ENCODE results near the gene C22orf42.
"Not testable (repeated sequence)": the region's sequence is repeated elsewhere in the genome, so short reads cannot be mapped to it uniquely, and the experiment has no call there.

The C22orf42 gene

DNA sequence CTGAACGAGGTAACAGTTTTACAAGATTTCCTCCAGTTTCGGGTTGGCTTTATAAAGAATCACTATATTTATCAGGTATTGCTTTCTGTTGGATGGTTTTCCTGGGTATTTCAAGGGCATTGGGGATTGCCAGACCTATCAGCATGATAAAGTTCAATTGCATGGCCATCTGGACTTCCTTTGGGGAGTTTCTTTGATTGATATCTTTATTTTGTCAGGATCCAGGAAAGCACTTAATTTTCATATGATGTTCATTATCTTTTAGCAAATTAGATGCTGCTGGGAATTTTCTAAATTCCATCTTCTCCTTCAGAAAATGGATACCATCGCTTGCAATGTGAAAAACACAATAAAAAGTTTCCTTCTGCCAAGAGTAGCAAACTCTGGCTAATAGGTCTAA lies 24.5 kb upstream of the C22orf42 start:
- no peak for DNase-seq (ENCODE audit: low spot score)

DNA sequence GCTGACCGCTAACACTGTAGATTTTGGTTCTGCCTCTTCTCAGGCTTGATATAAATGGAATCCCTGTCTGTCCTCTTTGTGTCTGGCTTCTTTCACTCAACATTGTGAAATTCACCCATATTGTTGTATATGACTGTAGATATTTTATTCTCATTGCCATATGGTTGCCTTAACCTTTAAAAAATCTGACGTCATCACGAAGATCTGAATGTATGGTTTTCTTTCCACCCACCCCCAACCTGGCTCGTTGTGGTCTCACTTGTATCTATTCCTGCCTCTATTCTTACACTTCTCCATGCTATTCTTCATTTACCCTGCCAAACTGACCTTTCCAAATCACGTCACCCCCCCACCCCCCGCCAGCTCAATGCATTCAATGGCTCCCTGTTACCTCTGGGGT lies 21.9 kb upstream of the C22orf42 start:
- no peak for DNase-seq (ENCODE audit: low spot score)

DNA sequence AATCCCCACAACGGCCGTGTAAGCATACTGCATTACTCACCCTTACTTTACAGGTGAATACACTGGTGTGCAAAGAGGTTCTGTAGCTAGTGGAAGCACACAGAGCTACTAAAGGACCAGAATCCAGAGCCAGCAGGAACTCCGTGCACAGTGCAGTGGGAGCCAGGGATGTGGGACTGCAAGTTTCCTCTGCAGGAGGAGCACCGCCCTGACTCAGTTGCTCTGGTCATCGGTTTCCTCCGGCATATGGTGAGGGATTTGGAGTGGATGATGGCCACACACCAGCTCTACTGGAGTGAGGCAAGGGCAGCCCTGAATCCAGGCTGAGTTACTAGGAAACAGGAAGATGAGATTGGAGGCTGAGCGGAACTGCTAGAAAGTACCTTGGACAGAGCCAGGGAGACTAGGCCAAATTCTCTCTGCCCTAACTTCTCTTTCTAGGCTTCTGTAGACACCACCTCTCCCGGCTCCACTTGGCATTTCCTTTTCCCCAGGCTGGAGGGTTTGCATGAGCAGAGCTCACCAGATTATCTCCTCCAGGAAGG lies 18.2 kb upstream of the C22orf42 start:
- DNase-seq (ENCODE audit: low spot score), result no peak

DNA sequence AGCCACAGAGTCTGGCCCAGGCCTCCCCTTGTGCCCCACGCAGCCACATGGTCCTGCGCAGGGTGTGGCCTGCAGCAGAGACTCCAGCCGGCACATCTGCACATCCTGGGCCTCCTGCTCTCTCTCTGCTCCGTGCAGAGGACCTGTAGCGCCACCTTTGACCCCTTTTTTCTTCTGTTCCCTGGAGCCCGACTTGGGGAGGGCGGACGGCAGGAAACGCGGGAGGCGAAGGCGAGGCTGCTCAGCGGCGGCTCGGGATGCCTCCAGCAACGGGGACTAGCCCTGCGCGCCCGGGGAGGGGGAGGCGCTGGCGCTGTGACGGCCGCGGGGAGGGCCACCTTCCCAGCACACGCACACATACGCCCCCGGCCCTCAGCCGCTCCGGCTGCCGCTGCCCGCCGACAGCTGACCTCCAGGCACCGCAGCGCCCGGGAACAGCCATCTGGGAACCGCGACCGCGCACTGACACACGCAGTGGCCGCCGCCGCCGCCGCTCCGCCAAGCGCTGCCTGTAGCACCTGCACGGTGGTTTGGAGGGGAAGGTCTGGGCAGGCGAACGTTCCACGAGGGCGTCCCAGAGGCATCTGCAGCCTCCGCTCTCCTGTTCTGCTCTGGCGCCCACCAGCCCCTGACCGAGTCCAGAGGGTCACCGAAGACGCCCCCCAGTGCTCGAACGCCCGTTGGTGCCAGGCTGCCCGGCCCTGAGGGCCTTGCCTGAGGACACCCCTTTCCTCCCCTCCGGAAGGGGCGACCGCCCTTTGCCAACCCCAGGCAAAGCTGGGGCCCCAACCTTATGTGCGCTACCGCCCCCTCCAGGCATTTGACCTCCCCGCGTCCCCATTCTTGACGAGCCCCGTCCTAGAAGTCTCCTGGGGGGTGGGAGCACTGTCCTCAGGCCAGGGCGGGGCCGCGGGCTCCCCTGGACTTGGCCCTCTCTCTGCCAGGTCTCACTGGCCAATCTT lies 16.9 kb upstream of the C22orf42 start:
- DNase-seq (ENCODE audit: low spot score), result no peak

DNA sequence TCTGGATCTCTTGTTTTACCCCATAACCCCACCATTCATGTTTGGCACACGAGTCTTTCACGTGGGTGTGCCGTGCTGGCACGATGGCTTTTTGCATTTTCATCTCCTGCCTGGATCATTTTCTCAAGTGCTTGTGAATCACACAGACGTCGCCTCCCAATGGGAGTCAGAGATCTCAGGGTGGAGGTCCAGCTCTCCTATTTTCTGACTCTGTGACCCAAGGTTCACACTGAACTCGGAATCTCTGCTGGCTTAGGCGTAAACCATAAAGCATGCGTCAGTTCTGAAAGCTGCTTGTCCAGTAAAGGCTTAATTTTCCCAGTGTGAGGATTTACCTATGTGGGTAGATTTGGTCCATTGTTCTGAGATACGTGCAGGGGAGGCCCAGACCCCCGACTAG lies 16.0 kb upstream of the C22orf42 start:
- DNase-seq (ENCODE audit: low spot score), result no peak

DNA sequence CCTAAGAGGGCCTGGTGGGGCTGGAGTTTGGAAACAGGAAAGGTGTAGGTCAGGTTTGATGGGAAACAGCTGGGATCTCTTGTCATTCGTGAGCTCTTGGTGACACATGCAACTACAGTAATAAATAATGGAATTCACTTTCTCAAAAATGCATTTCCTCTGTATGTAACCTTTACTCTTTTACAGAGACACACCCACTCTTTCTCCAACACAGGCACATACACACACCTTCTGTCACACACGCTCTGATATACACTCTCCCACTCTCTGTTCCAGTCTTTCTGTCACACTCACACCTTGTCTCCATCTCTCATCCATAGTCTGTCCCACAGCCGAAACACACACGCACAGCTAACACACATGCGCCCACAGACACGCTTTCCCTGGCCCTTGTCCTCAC lies 6.6 kb upstream of the C22orf42 start:
- DNase-seq (ENCODE audit: low spot score), result no peak

DNA sequence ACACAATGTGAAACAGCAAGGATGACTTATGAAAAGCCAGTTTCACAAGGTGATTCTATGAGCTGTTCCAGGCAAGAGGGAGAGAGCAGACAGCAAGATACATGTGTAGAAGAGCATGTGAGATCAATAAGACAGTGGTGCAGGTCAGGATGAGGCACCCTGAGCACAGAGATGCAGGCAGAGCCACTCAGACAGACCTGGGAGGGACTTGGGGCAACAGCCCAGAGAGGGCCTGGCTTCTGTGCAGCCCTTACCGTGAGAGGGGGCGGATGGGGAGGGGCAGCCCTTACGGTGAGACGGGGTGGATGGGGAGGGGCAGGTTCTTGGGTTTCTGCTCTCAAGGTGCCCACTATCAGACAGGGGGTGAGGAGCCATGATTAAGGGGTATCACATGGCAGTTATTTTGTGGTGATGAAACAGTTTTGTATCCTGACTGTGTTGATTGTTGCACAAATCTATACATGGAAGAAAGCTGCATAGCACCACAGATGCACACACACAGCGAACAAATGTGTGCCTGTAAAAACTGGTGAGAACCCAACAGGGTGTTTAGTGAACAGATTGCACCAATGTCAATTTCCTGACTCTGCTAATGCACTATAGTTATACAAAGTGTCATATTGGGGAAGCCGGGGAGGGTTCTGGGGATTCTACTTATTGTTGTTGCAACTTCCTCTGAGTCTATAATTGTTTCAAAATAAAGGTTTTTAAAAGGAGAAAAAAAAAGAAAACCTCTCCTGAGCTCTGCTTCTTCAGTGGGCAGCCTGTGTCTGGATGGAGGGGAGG lies 5.2 kb upstream of the C22orf42 start:
- DNase-seq (ENCODE audit: low spot score), result no peak

DNA sequence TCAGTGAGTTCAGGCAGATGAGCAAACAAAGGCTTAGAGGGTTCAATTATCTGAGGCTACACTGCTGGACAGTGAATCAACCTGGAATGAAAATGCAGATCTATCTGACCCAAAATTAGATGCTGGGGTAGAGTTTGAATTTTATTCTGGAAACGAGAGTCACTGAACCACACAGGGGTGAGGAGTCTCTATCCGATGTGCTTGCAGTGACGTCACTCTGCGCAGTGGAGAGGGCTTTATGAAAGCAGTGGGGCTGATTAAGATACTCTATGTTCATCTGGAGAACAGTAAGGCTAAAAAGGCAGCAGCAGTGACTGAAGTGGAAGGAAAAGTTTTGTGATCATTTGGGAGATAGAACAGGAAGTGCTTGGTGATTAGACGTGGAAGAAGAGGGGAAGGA lies 1.3 kb upstream of the C22orf42 start:
- DNase-seq (ENCODE audit: low spot score), result not testable (repeated sequence)

DNA sequence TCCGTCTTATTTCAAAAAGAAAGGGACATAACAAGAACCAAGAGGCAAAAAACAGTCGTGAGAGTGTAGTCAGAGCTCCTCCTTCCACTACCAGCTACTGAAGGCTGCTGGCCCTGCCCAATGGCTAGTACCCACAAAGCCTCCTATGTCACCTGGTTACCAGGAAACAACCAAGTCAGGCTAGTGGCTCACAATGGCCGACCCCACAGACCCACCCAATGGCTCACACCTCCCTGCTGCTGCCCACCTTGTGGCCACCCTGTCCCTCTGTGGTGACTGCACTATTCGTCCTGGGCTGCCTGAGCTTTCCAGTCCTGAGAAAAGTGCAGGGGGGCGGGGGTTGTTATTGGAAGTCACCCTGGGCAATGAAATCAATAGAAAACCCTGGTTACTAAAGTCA lies 1.5 kb downstream of the C22orf42 start:
- not testable (repeated sequence) for DNase-seq (ENCODE audit: low spot score)

DNA sequence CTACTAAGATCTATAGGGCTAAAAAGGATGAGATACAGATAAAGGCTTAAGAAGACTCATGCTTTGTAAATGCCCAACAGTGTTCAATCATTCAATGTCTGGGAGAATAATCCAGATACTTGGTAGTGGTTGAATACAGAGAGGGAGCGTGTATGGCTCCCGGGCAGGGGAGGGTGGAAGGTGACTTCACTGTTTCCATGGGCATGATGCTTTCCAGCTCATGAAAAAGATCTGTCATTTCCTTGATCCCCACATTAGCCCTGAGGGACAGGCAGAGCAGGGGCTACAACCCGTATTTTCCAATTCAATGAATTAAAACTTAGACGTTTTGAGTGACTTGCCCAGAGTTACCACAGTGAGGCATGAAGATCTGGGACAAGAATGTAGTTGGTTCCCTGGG lies 4.4 kb downstream of the C22orf42 start:
- not testable (repeated sequence) for DNase-seq (ENCODE audit: low spot score)

DNA sequence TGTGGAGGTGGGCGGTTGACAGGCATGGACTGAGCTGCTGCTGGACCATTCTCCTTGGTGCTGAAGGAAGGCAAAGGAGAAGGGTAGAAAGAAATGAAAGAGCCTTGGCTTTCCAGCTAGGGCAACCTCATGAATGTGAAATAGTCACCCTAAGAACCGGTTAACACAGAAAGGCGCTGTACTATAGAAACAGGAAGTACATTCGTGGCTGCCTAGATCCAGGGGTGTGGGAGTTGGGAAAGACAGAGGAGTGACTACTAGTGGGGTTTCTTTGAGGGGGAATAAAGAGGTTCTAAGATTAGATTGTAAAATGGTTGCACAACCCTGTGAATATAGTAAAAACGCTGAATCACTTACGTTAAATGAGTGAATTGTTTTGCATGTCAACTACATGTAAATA lies 7.5 kb downstream of the C22orf42 start:
- not testable (repeated sequence) for DNase-seq (ENCODE audit: low spot score)

DNA sequence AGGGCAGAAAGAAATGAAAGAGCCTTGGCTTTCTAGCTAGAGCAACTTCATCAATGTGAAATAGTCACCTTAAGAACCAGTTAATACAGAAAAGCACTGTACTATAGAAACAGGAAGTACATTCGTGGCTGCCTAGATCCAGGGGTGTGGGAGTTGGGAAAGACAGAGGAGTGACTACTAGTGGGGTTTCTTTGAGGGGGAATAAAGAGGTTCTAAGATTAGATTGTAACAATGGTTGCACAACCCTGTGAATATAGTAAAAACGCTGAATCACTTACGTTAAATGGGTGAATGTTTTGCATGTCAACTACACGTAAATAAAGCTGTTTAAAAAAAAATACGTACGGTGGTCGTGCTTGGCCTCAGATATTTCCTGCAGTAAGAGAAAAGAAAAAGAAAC lies 8.5 kb downstream of the C22orf42 start:
- DNase-seq (ENCODE audit: low spot score), result not testable (repeated sequence)

DNA sequence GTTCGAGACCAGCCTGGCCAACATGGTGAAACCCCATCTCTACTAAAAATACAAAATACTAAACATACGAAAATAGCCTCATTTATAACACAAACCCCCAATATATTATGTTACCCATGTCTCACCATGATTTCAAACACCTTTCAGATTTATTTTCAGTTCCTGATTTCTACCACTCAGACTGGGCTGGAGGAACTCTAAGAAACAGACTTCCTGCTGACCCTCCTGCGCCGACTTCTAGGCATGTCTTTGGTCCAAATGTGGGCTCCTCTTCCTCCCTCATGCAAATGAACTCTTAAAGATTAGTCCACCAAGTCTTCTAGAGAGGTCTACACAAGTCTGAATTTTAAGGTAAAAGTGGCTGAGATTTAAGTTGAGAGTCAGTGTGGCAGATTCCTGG lies 10.7 kb downstream of the C22orf42 start:
- DNase-seq (ENCODE audit: low spot score), result not testable (repeated sequence)

DNA sequence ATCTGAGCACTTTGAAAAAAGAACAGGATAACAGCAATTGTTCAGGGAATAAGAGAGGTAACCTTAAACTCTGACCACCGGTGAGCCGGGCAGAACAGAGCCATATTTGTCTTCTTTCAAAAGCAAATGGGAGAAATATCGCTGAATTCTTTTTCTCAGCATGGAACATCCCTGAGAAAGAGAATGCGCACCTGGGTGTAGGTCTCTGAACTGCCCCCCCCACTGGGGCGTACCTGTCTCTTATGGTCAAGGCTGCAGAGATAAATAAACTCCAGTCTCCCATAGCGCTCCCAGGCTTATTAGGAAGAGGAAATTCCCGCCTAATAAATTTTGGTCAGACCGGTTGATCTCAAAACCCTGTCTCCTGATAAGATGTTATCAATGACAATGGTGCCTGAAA lies 12.0 kb downstream of the C22orf42 start:
- not testable (repeated sequence) for DNase-seq (ENCODE audit: low spot score)

DNA sequence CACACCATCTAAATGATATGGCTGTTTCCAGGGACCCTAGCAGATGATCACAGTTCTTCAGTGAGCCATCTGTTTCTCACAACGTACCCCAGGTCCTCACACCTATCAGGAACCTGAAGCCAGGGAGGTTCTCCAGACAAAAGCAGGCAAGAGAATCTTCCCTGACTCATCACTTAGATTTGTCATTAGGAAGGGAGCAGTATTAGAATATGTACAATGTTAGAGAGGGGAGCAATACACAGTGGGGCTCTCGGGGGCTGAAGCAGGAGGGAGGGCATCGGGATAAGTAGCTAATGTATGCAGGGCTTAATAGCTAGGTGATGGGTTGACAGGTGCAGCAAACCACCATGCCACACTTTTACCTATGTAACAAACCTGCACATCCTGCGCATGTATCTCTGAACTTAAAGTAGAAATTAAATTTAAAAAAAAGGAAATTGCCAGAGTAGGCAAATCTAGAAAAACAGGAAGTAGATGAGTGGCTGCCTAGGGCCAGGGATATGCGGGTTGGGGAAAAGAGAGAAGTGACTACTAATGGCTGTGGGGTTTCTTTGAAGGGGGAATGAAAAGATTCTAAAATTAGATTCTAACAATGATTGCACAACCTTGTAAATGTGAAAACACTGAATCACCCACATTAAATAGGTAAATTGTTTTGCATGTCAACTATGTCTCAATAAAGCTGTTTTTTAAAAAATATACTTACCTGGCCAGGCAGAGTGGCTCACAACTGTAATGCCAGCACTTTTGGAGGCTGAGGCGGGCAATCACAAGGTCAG lies 14.4 kb downstream of the C22orf42 start:
- peak; percentile 35 for DNase-seq (ENCODE audit: low spot score)

DNA sequence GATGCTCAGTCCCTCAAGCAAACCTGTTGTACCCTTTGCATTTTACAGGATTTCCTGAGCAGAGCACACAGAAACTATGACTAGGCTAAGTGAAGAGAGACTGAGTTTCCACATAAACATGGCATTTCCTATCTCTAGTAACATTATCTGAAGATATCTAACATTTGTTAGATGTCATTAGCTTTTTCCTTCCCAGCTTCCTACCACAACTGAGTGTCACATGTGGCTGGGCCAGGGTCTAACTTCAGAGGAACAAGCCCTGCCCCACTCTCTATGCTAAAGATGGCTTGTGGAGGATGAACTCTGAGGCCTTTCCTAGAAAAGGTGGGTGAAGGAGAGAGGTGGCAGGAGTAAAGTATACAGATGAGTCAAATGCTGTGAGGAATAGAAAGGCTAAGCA lies 16.5 kb downstream of the C22orf42 start:
- no peak for DNase-seq (ENCODE audit: low spot score)

DNA sequence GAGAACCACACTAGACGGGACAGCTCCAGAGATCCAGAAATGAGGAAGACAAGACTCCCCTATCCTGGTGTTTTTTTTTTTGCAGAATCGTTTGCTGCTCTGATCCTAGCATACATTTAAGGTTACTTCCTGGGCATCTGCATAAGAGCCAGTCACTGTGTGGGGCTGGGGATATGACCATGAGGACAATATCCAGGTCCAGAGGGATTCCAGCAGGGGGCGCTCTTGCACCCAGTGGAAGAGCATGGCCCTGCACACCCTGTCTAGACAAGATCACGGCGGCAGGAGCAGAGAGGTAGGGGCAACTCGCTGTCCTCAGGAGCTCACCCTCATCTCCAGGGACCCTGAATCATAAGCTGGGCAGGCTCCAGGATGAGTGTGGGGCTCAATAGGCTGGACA lies 18.4 kb downstream of the C22orf42 start:
- DNase-seq (ENCODE audit: low spot score), result not testable (repeated sequence)

DNA sequence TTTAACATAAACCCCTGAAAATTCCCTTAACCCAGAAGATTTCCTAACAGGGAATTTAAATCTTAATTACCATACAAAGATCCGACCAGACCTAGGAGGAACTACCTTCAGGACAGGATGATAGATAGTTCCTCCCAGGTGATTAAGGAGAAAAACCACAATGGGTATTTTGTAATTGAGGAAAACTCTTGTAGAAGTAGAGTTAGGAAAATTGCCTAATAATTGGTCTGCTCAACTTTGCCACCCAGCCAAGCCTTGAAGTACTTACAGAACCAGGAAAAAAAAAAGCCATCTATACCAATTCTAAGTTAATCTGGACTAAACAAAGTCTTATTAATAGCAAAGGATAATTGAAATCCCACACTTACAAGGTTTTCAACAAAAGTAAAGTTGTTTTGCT lies 20.5 kb downstream of the C22orf42 start:
- DNase-seq (ENCODE audit: low spot score), result not testable (repeated sequence)

DNA sequence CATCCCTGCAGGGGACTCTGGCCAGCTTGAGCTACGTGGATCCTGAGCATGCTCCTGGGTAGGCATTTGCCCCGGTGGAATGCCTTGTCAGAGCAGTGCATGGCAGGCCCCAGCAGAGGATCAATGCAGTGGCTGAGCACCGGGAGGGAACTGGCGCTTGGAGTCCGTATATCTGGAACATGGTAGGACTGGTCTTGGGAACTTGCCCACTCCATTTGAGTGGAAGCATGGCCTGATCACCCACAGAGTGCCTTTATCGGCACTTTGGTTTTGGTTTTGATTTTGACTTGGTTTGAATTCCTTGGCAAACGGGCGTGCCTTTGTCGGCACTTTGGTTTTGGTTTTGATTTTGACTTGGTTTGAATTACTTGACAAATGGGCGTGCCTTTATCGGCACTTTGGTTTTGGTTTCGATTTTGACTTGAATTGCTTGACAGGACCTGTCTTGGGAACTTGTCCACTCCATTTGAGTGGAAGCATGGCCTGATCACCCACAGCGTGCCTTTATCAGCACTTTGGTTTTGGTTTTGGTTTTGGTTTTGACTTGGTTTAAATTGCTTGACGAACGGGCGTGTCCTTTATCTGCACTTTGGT lies 21.3 kb downstream of the C22orf42 start:
- peak; percentile 13 for DNase-seq (ENCODE audit: low spot score)

DNA sequence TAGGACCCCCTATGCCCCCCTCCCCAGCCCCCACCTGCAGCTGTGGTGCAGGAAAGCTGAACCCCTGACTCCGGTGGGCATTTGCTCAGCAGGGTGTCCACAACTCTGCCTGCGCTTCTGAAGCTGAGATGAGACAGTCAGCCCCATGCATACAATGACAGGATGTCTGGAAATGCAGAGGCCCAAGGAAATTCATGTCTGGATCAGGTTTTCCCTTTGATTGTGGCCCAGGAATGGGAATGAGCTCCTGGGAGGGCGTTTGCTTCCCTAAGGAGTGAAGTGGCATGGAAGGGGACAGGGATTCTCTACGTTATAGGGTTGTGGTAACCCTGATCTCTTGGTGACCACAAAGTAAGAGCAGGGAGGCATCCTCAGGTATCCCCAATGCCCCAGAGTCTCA lies 22.2 kb downstream of the C22orf42 start:
- not testable (repeated sequence) for DNase-seq (ENCODE audit: low spot score)

DNA sequence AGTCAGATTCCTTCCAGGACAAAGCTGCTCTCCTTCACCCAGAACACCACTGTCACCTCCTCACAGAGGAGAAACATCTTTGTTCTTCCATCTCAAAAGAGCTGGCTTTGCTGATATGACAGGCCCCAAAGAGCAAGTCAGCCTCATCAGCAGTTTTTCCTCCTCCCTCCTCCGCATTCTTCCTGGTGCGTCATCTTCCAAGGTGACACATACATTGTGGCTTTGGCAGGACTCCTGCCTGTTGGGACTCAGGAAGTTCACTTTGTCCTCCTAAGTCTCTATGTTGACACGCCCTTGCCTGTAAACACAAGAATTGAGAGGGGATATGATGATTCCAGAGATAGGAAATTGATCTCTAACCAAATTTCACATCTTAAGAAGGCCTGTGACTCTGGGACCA lies 23.1 kb downstream of the C22orf42 start:
- DNase-seq (ENCODE audit: low spot score), result not testable (repeated sequence)

Measured in globus pallidus (tissue), 1 donor.